ENCODE results near the gene BRD3OS. TPM values are rescaled to one million over a fixed set of nuclear protein-coding genes. Genes with fewer than 3 reads are reported as not detected.
A peak's percentile ranks its signal among the peaks of the same experiment; 100 is the strongest.

BRD3OS gene
- total RNA-seq, 4 donors from 2014 or later = 8.8 to 18.3 (median 12.9) TPM

- ATAC-seq (ENCODE audit: low FRiP score) (peak; percentile 34), DNase-seq (ENCODE audit: low spot score) (peak; percentile 74)
- TF ChIP-seq CTCF (IDR thresholded peaks at IDR 0.05) = peak in 2 of 3 donors; percentile 57 to 95
These were observed 30.8 kb upstream of the BRD3OS start for GRCh38 chr9:133994353-133995011.

GRCh38 chr9:133995012-133995896 lies 30.0 kb upstream of the BRD3OS start:
- DNase-seq (ENCODE audit: low spot score) (no peak), ATAC-seq (ENCODE audit: low FRiP score) (no peak)
- TF ChIP-seq CTCF (IDR thresholded peaks at IDR 0.05) = no peak

- no peak for TF ChIP-seq CTCF (IDR thresholded peaks at IDR 0.05)
- ATAC-seq (ENCODE audit: low FRiP score) (no peak), DNase-seq (ENCODE audit: low spot score) (no peak)
These were observed 28.5 kb upstream of the BRD3OS start for GRCh38 chr9:133996531-133997520.

- DNase-seq (ENCODE audit: low spot score) = no peak
- ATAC-seq (ENCODE audit: low FRiP score) = no peak
- no peak for TF ChIP-seq CTCF (IDR thresholded peaks at IDR 0.05)
These were observed 27.7 kb upstream of the BRD3OS start for GRCh38 chr9:133997584-133997983.

- DNase-seq (ENCODE audit: low spot score) (no peak), ATAC-seq (ENCODE audit: low FRiP score) (no peak)
- no peak for TF ChIP-seq CTCF (IDR thresholded peaks at IDR 0.05)
These were observed 26.2 kb upstream of the BRD3OS start for GRCh38 chr9:133998915-133999595.

GRCh38 chr9:133999851-134000265 lies 25.4 kb upstream of the BRD3OS start:
- TF ChIP-seq CTCF (IDR thresholded peaks at IDR 0.05) = no peak

More at GRCh38 chr9:133999851-134000265, 25.4 kb upstream of the BRD3OS start:
- DNase-seq (ENCODE audit: low spot score) = no peak
- ATAC-seq (ENCODE audit: low FRiP score) = no peak
